HG02870 (cell line): ENCODE results near the gene CYB561.
A peak's percentile ranks its signal among the peaks of the same experiment; 100 is the strongest.
"Not testable (repeated sequence)": the region's sequence is repeated elsewhere in the genome, so short reads cannot be mapped to it uniquely, and the experiment has no call there.

Experiments
- ATAC-seq: cut with Tn5 transposase; IDR thresholded peaks from one replicate; pipeline ENCODE4 v1.9.1; 2021; ENCODE audit warnings: mild to moderate bottlenecking, moderate library complexity; ENCODE audit not compliant: unreplicated experiment

The CYB561 gene

GRCh38 chr17:63479495-63480184, 33.5 kb upstream of the CYB561 start:
- no peak for ATAC-seq

DNA sequence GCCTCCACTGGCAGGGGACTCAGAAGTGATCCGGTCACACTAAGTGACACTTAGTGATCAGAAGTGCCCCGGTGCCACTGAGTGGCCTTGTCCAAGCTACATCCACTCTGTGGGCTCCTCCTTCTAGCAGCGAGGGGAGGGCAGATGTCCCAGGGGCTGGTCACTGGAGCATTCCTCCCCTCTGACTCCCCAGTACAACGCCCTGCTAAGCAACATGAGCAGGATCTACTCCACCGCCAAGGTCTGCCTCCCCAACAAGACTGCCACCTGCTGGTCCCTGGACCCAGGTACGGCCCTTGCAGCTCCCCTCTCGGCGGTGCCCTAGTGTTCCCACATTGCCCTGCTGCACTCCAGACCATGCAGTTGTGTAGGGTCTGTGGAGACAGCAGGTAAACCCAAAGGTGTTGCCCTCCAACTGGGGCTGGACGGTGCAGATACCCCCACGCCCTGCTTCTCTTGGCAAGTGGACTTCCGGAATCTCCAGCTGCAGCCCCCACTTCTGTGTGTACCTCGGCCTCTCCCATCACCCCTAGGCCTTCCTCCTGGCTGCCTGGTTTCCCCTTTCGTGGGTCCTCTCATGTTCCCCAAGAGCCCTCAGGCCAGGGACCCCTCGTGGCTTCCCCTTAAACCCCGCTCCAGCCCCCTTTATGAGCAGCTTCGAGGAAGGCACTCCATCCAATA, 32.8 kb upstream of the CYB561 start:
- ATAC-seq = peak; percentile 69

DNA sequence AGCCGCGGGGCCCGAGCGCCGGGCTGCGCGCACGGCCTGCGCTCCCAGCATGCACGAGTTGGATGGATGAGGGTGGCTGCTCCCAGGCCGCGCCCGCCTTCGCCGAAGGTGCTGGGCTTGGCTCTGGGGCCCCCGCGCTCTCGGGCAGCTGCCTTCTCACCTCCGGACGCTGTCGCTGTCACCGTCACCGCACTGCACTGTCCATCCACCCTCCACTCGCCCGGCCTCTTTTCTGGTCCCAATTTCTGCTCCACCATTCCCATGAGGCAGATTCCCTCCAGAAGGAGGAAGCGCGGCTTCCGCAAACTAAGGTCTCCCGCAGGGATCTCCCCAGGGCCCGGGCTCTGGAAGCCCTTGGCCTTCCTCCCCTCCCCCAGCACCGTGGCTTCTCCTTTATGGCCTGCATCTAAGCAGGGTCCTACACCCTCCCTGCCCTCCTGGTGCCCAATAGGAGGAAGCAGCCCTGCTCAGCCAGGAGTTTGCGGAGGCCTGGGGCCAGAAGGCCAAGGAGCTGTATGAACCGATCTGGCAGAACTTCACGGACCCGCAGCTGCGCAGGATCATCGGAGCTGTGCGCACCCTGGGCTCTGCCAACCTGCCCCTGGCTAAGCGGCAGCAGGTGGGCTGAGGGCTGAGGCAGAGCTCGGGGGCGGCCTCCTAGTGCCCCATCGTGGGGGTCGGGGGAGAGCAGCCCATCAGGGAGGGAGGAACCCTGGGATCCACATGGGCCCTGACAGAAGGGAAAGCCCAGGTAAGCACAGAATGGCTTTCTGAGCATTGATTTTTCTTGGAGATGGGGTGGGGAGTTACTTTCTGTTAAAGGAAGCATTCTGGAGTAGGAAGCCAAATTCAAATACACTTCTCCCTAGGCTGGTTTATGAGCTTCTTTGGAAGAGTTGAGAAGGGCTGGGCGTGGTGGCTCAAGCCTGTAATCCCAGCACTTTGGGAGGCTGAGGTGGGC, 31.7 kb upstream of the CYB561 start:
- no peak for ATAC-seq

DNA sequence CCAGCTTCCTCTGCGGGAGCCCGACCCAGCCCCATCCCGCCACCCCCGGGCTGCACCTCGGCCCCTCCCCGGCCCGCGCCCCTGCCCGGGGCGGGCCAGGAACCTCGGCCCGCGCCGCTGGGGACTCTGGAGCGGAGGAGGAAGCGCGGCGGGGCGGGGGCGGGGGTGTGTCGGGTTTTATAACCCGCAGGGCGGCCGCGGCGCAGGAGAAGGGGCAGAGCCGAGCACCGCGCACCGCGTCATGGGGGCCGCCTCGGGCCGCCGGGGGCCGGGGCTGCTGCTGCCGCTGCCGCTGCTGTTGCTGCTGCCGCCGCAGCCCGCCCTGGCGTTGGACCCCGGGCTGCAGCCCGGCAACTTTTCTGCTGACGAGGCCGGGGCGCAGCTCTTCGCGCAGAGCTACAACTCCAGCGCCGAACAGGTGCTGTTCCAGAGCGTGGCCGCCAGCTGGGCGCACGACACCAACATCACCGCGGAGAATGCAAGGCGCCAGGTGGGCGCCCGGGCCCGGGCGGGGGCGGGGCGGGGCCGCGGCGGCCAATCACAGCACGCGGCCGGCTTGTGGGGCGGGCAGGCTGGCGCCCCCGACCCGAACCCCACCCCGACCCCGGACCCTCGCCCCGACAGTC, 30.9 kb upstream of the CYB561 start, which contains the start of gene ACE:
Gene ACE (plus strand): TSS at position 208 of the 626 bp plus-strand sequence. CDS start 34 bp downstream, at position 242.
- ATAC-seq = no peak

GRCh38 chr17:63476459-63476853, 30.4 kb upstream of the CYB561 start:
- ATAC-seq = no peak

GRCh38 chr17:63475491-63476412, 29.6 kb upstream of the CYB561 start:
- ATAC-seq = no peak

DNA sequence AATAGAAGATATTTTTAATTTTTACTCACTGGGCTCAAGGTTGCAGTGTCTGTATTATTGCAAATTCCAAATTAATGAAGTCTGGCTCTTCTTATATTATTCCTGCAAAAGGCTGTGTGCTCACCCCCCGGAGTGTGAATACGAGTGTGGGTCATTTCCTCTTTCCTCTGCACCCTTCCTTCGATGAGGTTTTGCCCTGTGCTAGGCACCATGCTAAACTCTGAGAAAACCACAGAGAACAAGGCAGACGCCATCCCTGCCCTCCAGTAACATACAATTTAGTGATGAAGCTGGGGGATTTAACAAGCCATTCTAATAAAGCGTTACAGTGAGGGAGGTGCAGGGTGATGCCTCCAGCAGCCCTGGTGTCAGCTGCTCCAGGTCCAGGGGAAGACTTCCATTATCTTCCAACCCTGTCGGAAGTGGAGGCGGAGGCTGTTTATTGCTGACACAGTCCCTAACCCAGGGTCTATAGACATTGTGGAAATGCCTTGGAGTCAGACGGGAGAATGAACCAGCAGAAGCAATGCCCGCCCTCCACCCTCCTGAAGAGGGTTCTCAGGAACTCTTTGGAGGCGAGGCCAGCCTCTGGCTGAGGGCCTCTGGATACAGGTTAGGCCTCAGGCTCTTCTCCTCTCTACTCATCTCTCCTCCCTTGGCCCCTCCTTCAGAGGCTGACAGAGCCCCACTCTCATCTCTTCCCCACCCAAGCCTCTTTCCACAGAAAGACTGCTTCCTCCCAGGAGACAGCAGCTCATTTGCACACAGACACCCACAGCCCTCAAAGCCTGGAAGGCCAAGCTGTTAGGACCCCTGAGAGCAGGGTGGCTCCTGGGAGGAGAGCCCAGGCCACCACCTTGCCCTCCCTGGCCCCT, 28.7 kb upstream of the CYB561 start:
- ATAC-seq = no peak

DNA sequence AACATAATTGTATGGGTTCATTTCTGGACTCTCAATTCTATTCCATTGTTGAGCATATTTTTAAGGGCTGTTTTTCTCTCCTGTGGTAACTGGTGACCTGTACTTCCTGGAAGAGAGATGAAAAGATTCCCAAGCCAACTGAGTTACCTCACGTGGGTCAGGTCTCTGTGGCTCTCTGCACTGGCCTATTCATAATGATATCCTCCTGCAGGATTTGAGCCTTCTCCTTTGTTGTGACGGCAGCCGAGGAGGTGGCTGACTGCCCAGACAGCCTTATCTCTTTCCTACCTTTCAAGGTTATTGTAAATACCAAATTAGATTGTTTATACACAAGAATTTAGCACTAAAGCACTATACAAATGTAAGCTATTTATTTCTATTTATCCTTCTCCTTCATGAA, 28.1 kb upstream of the CYB561 start:
- no peak for ATAC-seq

GRCh38 chr17:63468099-63468498, 22.0 kb upstream of the CYB561 start:
- ATAC-seq = not testable (repeated sequence)

- no peak for ATAC-seq
Observed at GRCh38 chr17:63464691-63465236, 18.7 kb upstream of the CYB561 start.

- no peak for ATAC-seq
Observed at GRCh38 chr17:63463771-63464170, 17.7 kb upstream of the CYB561 start.

- ATAC-seq = no peak
Observed at GRCh38 chr17:63460018-63460417, 13.9 kb upstream of the CYB561 start.

DNA sequence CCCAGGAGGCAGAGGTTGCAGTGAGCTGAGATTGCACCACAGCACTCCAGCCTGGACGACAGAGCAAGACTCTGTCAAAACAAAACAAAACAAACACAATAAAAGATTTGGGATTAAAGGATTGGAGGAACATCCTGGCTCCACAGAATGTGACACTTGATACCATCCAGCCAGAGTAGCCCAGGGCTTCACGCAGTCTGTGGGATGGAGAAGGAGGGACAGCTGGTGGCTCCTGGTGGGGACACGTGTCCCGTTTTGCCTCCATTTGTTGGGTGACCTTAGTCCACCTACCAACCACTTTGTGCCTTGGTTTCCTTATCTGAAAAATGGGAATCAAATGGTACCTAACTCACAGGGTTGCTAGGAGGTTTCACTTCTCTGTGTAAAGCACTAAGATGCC, 12.4 kb upstream of the CYB561 start:
- no peak for ATAC-seq

DNA sequence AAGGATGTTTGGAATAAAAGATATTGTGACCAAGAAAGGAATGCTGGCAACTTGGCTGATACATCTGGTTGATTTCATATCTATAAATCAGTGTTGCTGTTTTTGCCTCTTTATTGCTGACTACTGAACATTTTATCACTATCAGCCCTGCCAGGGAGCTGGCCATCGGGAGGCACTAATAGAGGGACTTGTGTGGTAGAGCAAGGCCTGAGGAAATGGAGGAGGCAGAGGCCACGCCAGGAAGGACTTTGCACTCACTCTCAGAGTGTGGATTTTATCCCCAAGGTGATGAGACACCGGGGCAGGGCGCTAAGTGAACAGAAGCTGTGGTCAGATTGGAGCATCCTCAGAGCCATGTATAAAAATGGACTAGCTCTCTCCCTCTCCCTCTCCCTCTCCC, 9.3 kb upstream of the CYB561 start:
- ATAC-seq = no peak

DNA sequence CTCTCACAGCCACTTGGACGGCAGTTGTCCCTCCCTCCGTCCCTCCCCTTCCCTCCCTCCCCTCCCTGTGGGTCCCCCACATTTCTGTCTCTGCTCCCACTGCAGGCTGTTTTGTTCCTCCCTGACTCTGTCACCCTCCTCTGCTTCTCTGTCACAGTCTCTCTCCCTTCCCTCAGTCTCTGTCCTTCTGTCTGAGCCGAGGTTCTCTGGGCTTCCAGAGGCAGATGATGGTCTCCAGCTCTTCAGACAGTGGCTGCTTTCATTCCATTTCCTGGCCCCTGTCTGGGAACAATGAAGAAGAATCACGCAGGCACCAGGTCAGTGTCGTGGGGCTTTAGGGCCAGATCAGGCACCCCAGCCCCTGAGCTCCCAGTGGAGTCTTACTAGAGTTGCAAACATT, 8.8 kb upstream of the CYB561 start:
- ATAC-seq = no peak

GRCh38 chr17:63454357-63454756, 8.3 kb upstream of the CYB561 start:
- ATAC-seq = not testable (repeated sequence)

GRCh38 chr17:63452962-63453551, 7.0 kb upstream of the CYB561 start:
- ATAC-seq = no peak
